Spleen (tissue), 11 donors: Measurements from ENCODE around the gene DDX59. TPM values are rescaled to one million over a fixed set of nuclear protein-coding genes. Genes with fewer than 3 reads are reported as not detected.

Experiments used
- DNase-seq: peaks from one replicate; pipeline ENCODE4 v3.0.0-alpha.2; 2020
- H3K27ac ChIP-seq, 8 donors: fragments of 200-600 bp; sonication (generic) in 7 of 8; 1 replicate in 4 of 8; 2 replicates in 4 of 8; pipeline versions ENCODE4 v1.5.0 to v1.8.0; 2016 to 2021; ENCODE audit warnings: inconsistent platforms in 4 of 8, mild to moderate bottlenecking in 4 of 8, moderate library complexity in 1 of 8
- H3K27me3 ChIP-seq, 7 donors: fragments of 200-600 bp; sonication (generic) in 6 of 7; replicated peaks in 1 of 7; 1 replicate in 4 of 7; 2 replicates in 3 of 7; pipeline versions ENCODE4 v1.5.0 to v1.8.0; 2016 to 2021; ENCODE audit warnings: inconsistent platforms in 3 of 7, mild to moderate bottlenecking in 1 of 7
- H3K36me3 ChIP-seq, 6 donors: fragments of 200-600 bp; sonication (generic) in 5 of 6; 1 replicate in 4 of 6; 2 replicates in 2 of 6; pipeline versions ENCODE4 v1.5.0 to v1.8.0; 2016 to 2021; ENCODE audit warnings: inconsistent platforms in 2 of 6
- H3K4me1 ChIP-seq, 6 donors: fragments of 200-600 bp; sonication (generic) in 5 of 6; 1 replicate in 3 of 6; 2 replicates in 3 of 6; pipeline versions ENCODE4 v1.5.0 to v1.8.0; 2016 to 2021; ENCODE audit warnings: inconsistent platforms in 3 of 6
- H3K4me3 ChIP-seq, 8 donors: fragments of 200-600 bp; sonication (generic) in 7 of 8; 1 replicate in 4 of 8; 2 replicates in 4 of 8; pipeline versions ENCODE4 v1.5.0 to v1.8.0; 2016 to 2021; ENCODE audit warnings: inconsistent platforms in 4 of 8, mild to moderate bottlenecking in 4 of 8, moderate library complexity in 2 of 8
- H3K9me3 ChIP-seq, 8 donors: fragments of 200-600 bp; sonication (generic) in 7 of 8; 1 replicate in 4 of 8; 2 replicates in 4 of 8; pipeline versions ENCODE4 v1.5.0 to v1.8.0; 2016 to 2021; ENCODE audit warnings: inconsistent platforms in 4 of 8
- CTCF ChIP-seq, 11 experiments: fragments of 200-600 bp in 7 of 11; fragments of 450-650 bp in 4 of 11; sonication (generic) in 4 of 11; IDR thresholded peaks in 8 of 11; conservative IDR thresholded peaks in 3 of 11; 1 replicate in 7 of 11; 2 replicates in 4 of 11; pipeline versions ENCODE4 v1.4.0 to v1.8.0; 2016 to 2021; ENCODE audit warnings: antibody characterized with exemption in 11 of 11, inconsistent platforms in 4 of 11, mild to moderate bottlenecking in 1 of 11
- POLR2A ChIP-seq, 3 donors: fragments of 450-650 bp; IDR thresholded peaks; one replicate each; pipeline ENCODE4 v1.5.1; 2017; ENCODE audit warnings: antibody characterized with exemption in 3 of 3, mild to moderate bottlenecking in 1 of 3
- POLR2AphosphoS5 ChIP-seq, 3 donors: sonication (generic); formaldehyde crosslinking; IDR thresholded peaks; one replicate each; pipeline ENCODE4 v1.5.1; 2017; ENCODE audit warnings: antibody characterized with exemption in 3 of 3
- WGBS, 5 donors: extraction: QIAGEN DNeasy Blood & Tissue Kit in 3 of 5; methylation state at CpG; one replicate each; pipeline versions ENCODE4 v1.1.5 to v1.1.7; 2013 to 2018; 5-methylcytosine and 5-hydroxymethylcytosine counted together
- intact Hi-C: fragments of 100-400 bp; cut with DNase I; formaldehyde crosslinking; loops from one replicate; pipeline ENCODE4 v1.15.0; 2023; ENCODE audit warnings: low total_unique reads
- polyA plus RNA-seq, 3 donors: library from polyadenylated mRNA; stranded (reverse); fragments of 200-250 nt; gene quantifications; one replicate each; pipeline ENCODE4 v1.2.1, GENCODE V29; 2013
- total RNA-seq, 7 donors: library from RNA; depleted of rRNA in 3 of 7; stranded (reverse); fragments of >200 nt in 3 of 7; fragmentation: NEBNext Ultra II Directional in 4 of 7; extraction: Animal tissue kit (Norgen Biotek cat#: 25700) in 4 of 7; gene quantifications; one replicate each; pipeline versions ENCODE4 v1.1.0 to v1.2.1, GENCODE V29; 2016 to 2021
- donor health status: healthy with polysubstance abuse.
- donor health status: DM: no; HTN: no; CAD: no; lungs with moderate emphysema.
- donor health status: DM: no; HTN: no; CAD: no.
- donor health status: Bipolar disorder and iron deficiency.
- donor health status: healthy.
- donor health status: DM: no; HTN: no; CAD: no.
- donor health status: DM: yes; HTN: yes; CAD: no.

DDX59 gene
- total and polyA plus RNA-seq, 10 donors, result 21.4 to 40.2 (median 31.6) TPM

DNA sequence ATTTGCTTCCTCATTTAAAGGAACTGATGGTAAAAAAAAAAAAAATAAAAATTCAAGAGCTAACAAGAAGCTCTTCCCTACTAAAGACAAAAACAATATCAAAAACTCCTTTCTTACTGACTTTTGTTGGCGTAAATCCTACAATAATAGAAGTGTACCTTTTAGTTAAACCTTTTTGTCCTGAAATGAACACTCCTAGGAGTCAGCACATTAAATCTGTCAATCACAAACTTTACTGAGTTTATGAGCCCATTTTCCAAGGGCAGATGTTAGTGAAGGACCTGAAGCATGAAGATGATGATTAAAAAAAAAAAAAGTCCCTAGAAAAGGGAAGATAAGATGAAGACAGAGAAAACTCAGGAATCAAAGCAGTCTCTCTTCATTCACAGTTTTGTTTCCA is 22.6 kb upstream of the DDX59 start:
- TF ChIP-seq POLR2AphosphoS5 (IDR thresholded peaks at IDR 0.05) (no peak), POLR2A (IDR thresholded peaks at IDR 0.05) (no peak), CTCF (IDR thresholded peaks at IDR 0.05 in 8 of 11, conservative IDR thresholded peaks at IDR 0.05 in 3 of 11) (no peak)
- WGBS, 5 donors, result 89 to 97% (median 94%) methylated on average over 1 of the region's 1 CpG
- DNase-seq, result no peak

GRCh38 chr1:200686620-200687019 is 16.9 kb upstream of the DDX59 start:
- no peak overlapping the region for H3K4me3 ChIP-seq
- no peaks in the 10 kb centered on the region for H3K27me3 ChIP-seq
- no peak overlapping the region for H3K27ac ChIP-seq
- TF ChIP-seq CTCF (IDR thresholded peaks at IDR 0.05 in 8 of 11, conservative IDR thresholded peaks at IDR 0.05 in 3 of 11), result no peak
- no peak for TF ChIP-seq POLR2AphosphoS5 (IDR thresholded peaks at IDR 0.05)
- no peak for TF ChIP-seq POLR2A (IDR thresholded peaks at IDR 0.05)
- intact Hi-C loops, result no loop called here
- no peaks in the 10 kb centered on the region for H3K9me3 ChIP-seq
- no peaks in the 10 kb centered on the region for H3K4me1 ChIP-seq
- no peaks in the 10 kb centered on the region for H3K36me3 ChIP-seq
- DNase-seq, result no peak
- WGBS, 5 donors, result 23 to 66% (median 37%) methylated on average over 2 of the region's 2 CpGs

More for the DNA sequence above, 22.6 kb upstream of the DDX59 start:
- intact Hi-C loops, result no loop called here
- H3K27ac ChIP-seq, result no peak overlapping the region
- H3K9me3 ChIP-seq, result no peaks in the 10 kb centered on the region
- H3K4me1 ChIP-seq, result no peaks in the 10 kb centered on the region
- no peak overlapping the region for H3K4me3 ChIP-seq
- no peaks in the 10 kb centered on the region for H3K27me3 ChIP-seq
- H3K36me3 ChIP-seq, result no peaks in the 10 kb centered on the region

- 62 to 87% (median 72%) methylated on average over 4 of the region's 4 CpGs for WGBS, 5 donors
- intact Hi-C loops, result no loop called here
- no peak for TF ChIP-seq POLR2AphosphoS5 (IDR thresholded peaks at IDR 0.05)
Observed at GRCh38 chr1:200684015-200684414, 14.3 kb upstream of the DDX59 start.

DNA sequence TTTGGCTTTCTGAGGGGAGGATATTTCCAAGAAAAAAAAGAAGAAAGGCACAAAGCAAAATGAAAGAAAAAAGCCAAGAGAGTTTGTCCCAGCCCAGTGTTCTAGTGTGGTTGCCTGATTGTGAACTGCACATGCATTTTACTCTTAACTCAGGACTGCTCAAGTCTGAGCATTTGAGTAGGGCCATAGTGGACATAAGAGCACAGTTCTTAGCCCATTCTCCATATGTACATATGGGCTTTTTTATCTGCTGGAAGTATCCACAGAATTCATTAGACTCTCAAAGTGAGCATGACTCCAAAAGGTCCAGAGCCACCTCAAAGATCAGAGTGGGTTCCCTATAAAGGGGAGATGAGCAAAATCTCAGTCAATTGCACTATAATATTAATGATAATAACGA is 13.6 kb upstream of the DDX59 start:
- H3K27ac ChIP-seq, result no peak overlapping the region
- 0 to 61% (median 0%) methylated on average over 1 of the region's 1 CpG for WGBS, 5 donors
- DNase-seq, result no peak
- H3K27me3 ChIP-seq, result no peaks in the 10 kb centered on the region
- no peaks in the 10 kb centered on the region for H3K9me3 ChIP-seq
- TF ChIP-seq POLR2A (IDR thresholded peaks at IDR 0.05) (no peak), CTCF (IDR thresholded peaks at IDR 0.05 in 8 of 11, conservative IDR thresholded peaks at IDR 0.05 in 3 of 11) (no peak), POLR2AphosphoS5 (IDR thresholded peaks at IDR 0.05) (no peak)
- intact Hi-C loops, result no loop called here
- no peaks in the 10 kb centered on the region for H3K36me3 ChIP-seq
- H3K4me1 ChIP-seq, result no peaks in the 10 kb centered on the region
- no peak overlapping the region for H3K4me3 ChIP-seq

More at GRCh38 chr1:200684015-200684414, 14.3 kb upstream of the DDX59 start:
- Histone ChIP-seq H3K9me3 (no peaks in the 10 kb centered on the region), H3K4me1 (no peaks in the 10 kb centered on the region), H3K4me3 (no peak overlapping the region), H3K27me3 (no peaks in the 10 kb centered on the region), H3K36me3 (no peaks in the 10 kb centered on the region), H3K27ac (no peak overlapping the region)
- DNase-seq, result no peak

GRCh38 chr1:200681231-200681630 is 11.5 kb upstream of the DDX59 start:
- DNase-seq, result no peak
- 72 to 82% (median 76%) methylated on average over 6 of the region's 6 CpGs for WGBS, 5 donors

More at GRCh38 chr1:200681231-200681630, 11.5 kb upstream of the DDX59 start:
- Histone ChIP-seq H3K4me1 (no peaks in the 10 kb centered on the region), H3K4me3 (no peak overlapping the region), H3K9me3 (no peaks in the 10 kb centered on the region), H3K36me3 (no peaks in the 10 kb centered on the region), H3K27ac (no peak overlapping the region), H3K27me3 (no peaks in the 10 kb centered on the region)
- no peak for TF ChIP-seq CTCF (IDR thresholded peaks at IDR 0.05 in 8 of 11, conservative IDR thresholded peaks at IDR 0.05 in 3 of 11)
- no peak for TF ChIP-seq POLR2A (IDR thresholded peaks at IDR 0.05)
- TF ChIP-seq POLR2AphosphoS5 (IDR thresholded peaks at IDR 0.05), result no peak
- intact Hi-C loops, result no loop called here
